ENCODE results near the gene SCN4B. TPM values are rescaled to one million over a fixed set of nuclear protein-coding genes. Genes with fewer than 3 reads are reported as not detected.

The SCN4B gene
- total RNA-seq, 1 experiment from 2014 or later, result 1.6 TPM

GRCh38 chr11:118153976-118154375 lies 1.4 kb upstream of the SCN4B start:
- no peaks in the 10 kb centered on the region; a peak in 1 of 7 replicates for H3K36me3 Mint-ChIP-seq (ENCODE audit: insufficient read depth in 1 of 3, low read depth in 3 of 3)
- no peaks in the 10 kb centered on the region for H3K79me1 ChIP-seq (ENCODE audit: insufficient read depth, low read depth, low read length, poor library complexity, severe bottlenecking)
- DNase-seq, result no peak
- no peak overlapping the region for H3K27ac Mint-ChIP-seq
- H3K9me3 ChIP-seq (ENCODE audit: control insufficient read depth, low read depth, low read length), result no peaks in the 10 kb centered on the region
- no peak overlapping the region for H3K18ac ChIP-seq (ENCODE audit: insufficient read length, low read depth, low read length)
- peak overlapping the region; percentile 61 to 82 for H3K4me3 Mint-ChIP-seq
- no peak for TF ChIP-seq CTCF (conservative IDR thresholded peaks at IDR 0.05)
- H3K23ac ChIP-seq (ENCODE audit: insufficient read length, low read depth, low read length), result no peak overlapping the region
- no peak overlapping the region for H4K91ac ChIP-seq (ENCODE audit: insufficient read length, low read depth, low read length)
- H2AFZ ChIP-seq (ENCODE audit: low read length), result no peak overlapping the region
- no peak overlapping the region for H3K14ac ChIP-seq (ENCODE audit: insufficient read depth, low read length)
- H4K20me1 ChIP-seq (ENCODE audit: control insufficient read depth, insufficient read depth, insufficient read length), result no peaks in the 10 kb centered on the region
- H2BK5ac ChIP-seq (ENCODE audit: insufficient read length, low read length), result no peak overlapping the region
- no peak overlapping the region for H2BK20ac ChIP-seq (ENCODE audit: low read depth, low read length, poor library complexity, severe bottlenecking)
- no peak overlapping the region for H3K27ac ChIP-seq (ENCODE audit: insufficient read length, low read depth, low read length)
- H4K8ac ChIP-seq (replicated peaks; ENCODE audit: insufficient read length, low read depth, low read length), result no peak overlapping the region
- no peak overlapping the region for H2AK5ac ChIP-seq (ENCODE audit: insufficient read length, low read length)
- H3K79me2 ChIP-seq (ENCODE audit: insufficient read depth, low read length), result no peaks in the 10 kb centered on the region
- no peak overlapping the region for H2BK120ac ChIP-seq (ENCODE audit: low read depth, low read length, poor library complexity, severe bottlenecking)
- H2BK12ac ChIP-seq (ENCODE audit: insufficient read length, low read depth, low read length), result no peak overlapping the region
- peaks cover 30% of the 10 kb centered on the region for H3K23me2 ChIP-seq (ENCODE audit: insufficient read length, low read depth, low read length, poor library complexity, severe bottlenecking)
- H2BK15ac ChIP-seq (ENCODE audit: low read depth, low read length), result no peak overlapping the region
- no peak overlapping the region for H3K9ac ChIP-seq (ENCODE audit: extremely low read depth, insufficient read length, low read length)
- H3K9me3 Mint-ChIP-seq, result no peaks in the 10 kb centered on the region; a peak in 1 of 5 replicates
- H4K5ac ChIP-seq (ENCODE audit: insufficient read length, low read depth, low read length), result no peak overlapping the region
- no CpG with 5 or more reads among the region's 11 CpGs for WGBS (ENCODE audit: extremely low coverage, insufficient read length, low lambda C conversion rate)
- peak overlapping the region; percentile 85 for H3K4me2 ChIP-seq (ENCODE audit: insufficient read depth, insufficient read length, low read length)
- peaks cover 52 to 63% of the 10 kb centered on the region in 2 experiments for H3K4me1 Mint-ChIP-seq
- H3T11ph ChIP-seq (ENCODE audit: low read length), result no peak overlapping the region
- no peak overlapping the region for H3K4ac ChIP-seq (ENCODE audit: low read depth, low read length)
- H3K27me3 ChIP-seq (ENCODE audit: insufficient read depth, low read length), result peaks cover 72% of the 10 kb centered on the region
- no peak overlapping the region for H3K56ac ChIP-seq (ENCODE audit: insufficient read length, low read depth, low read length)
- peaks cover 94% of the 10 kb centered on the region for H3K27me3 Mint-ChIP-seq (ENCODE audit: low read depth)
- H3K4me1 ChIP-seq (ENCODE audit: insufficient read depth, low read length), result peaks cover 15% of the 10 kb centered on the region
